HepG2 (cell line): Measurements from ENCODE around the gene CIB1.

Experiments used
- ADNP ChIP-seq: sonication (generic); formaldehyde crosslinking; IDR thresholded peaks from 2 replicates; pipeline ENCODE4 v1.4.0; 2020; ENCODE audit warnings: missing genetic modification reagents
- POLR2A ChIP-seq, 2 experiments: IDR thresholded peaks; 2 replicates each; pipeline ENCODE4 v1.6.1; 2011; ENCODE audit warnings: low read depth in 2 of 2, low read length in 2 of 2, mild to moderate bottlenecking in 1 of 2, moderate library complexity in 1 of 2; ENCODE audit not compliant: insufficient read depth in 1 of 2
- POLR2G ChIP-seq: fragments of 200-400 bp; formaldehyde crosslinking; IDR thresholded peaks from 2 replicates; pipeline ENCODE4 v1.6.1; 2018; ENCODE audit warnings: mild to moderate bottlenecking, low read depth, low read length, moderate library complexity

DNA sequence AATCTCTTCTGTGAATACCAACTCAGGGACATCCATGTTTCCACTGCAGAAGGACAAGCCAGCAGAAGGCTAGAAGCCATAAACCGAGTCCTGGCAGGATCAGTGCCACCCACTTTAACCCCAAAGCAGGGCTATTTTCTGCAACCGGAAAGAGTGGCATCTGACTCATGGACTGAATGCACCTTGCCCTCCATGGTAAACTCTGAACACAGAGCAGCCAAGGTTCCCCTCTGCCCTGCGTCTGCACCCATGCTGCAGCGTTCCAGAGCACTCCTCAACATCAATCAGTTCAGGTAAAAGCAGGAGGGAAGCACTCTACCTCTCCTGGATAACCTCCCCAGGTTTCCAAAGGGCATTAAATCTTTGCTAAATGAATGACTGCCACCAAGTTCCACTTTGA is 30.9 kb upstream of the CIB1 start:
- TF ChIP-seq POLR2G (no peak), POLR2A (IDR thresholded peaks at IDR 0.05; ENCODE audit: insufficient read depth in 1 of 2, low read depth in 2 of 2, low read length in 2 of 2) (no peak; a peak in 1 of 4 replicates), ADNP (CRISPR knock-in tag) (no peak)
